RWPE1 (cell line): Measurements from ENCODE around the gene ZNF521.

Source experiments
- CTCF ChIA-PET: fragments of 350-600 bp; sonication (Branson Sonifier 250); formaldehyde crosslinking; extraction: SDS; loops from one replicate; lab custom pipeline; 2021; lab: Yijun Ruan, JAX
- POLR2A ChIA-PET: fragments of 400-600 bp; formaldehyde crosslinking; extraction: SDS; loops from one replicate; lab custom pipeline; 2020; ENCODE audit warnings: antibody characterized with exemption; ENCODE audit not compliant: low non-redundant PET; lab: Yijun Ruan, JAX
- DNase-seq: peaks from one replicate; pipeline ENCODE4 v3.0.0; 2012; ENCODE audit warnings: low spot score
- H3K27ac ChIP-seq: fragments of 450-650 bp; 2 replicates; pipeline ENCODE4 v1.5.1; 2017
- TF ChIP-seq, protein P1 (sequence below): fragments of 450-650 bp; conservative IDR thresholded peaks from 2 replicates; pipeline ENCODE4 v1.5.1; 2017; ENCODE audit warnings: low read depth, mild to moderate bottlenecking

ZNF521 gene

DNA sequence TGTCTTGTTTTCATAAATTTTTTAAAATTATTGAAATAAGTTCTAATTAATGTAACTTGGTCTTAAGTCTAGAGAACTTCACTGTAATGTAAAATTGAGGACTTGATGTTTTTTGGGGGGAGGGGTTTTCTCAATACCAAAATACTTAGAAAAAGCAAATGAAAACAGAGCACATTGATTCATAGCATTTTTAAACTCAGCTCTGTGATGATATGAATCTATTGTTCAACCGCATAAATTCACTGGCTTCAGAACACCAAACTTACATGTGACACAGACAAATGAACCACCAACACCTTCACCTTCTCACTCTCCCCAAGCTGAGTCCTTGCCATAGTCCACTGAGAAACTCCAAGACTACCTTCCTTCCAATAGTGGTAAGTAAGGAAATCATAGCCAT is 108.2 kb downstream of the ZNF521 start:
- DNase-seq, result no peak
- POLR2A ChIA-PET, result no interaction called here

DNA sequence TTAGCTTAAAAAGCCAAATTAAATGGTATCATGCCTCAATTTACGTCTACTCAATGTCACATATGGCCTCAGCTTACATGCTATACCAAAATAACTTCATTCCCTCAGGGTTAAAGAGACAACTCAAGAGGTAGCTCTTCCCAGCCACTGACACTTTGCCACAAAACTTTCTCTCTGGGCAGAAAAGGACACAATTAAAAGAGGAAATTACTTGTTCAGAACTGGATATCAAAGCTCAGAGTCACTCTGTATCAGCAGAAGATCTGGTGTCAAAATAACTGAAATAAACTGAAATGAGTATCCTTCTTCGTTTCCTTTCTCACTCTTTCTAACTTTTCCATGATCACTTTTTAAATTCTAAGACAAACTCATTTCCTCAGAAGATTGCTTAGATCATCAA is 108.7 kb downstream of the ZNF521 start:
- TF ChIP-seq, protein P1, sequence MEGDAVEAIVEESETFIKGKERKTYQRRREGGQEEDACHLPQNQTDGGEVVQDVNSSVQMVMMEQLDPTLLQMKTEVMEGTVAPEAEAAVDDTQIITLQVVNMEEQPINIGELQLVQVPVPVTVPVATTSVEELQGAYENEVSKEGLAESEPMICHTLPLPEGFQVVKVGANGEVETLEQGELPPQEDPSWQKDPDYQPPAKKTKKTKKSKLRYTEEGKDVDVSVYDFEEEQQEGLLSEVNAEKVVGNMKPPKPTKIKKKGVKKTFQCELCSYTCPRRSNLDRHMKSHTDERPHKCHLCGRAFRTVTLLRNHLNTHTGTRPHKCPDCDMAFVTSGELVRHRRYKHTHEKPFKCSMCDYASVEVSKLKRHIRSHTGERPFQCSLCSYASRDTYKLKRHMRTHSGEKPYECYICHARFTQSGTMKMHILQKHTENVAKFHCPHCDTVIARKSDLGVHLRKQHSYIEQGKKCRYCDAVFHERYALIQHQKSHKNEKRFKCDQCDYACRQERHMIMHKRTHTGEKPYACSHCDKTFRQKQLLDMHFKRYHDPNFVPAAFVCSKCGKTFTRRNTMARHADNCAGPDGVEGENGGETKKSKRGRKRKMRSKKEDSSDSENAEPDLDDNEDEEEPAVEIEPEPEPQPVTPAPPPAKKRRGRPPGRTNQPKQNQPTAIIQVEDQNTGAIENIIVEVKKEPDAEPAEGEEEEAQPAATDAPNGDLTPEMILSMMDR, result no peak
- ChIA-PET CTCF (interaction anchor here (0.6 kb wide), 1 partner anchor 700 kb away, joined by 3 read pairs; no protein-coding TSS in a partner anchor), POLR2A (no interaction called here)
- DNase-seq, result no peak
- no peak overlapping the region for H3K27ac ChIP-seq

More for the DNA sequence above, 108.2 kb downstream of the ZNF521 start:
- no peak overlapping the region for H3K27ac ChIP-seq
- CTCF ChIA-PET, result interaction anchor here (0.6 kb wide), 2 partner anchors 700 to 1030 kb away, joined by 3 read pairs; no protein-coding TSS in a partner anchor
- TF ChIP-seq, protein P1, result no peak

DNA sequence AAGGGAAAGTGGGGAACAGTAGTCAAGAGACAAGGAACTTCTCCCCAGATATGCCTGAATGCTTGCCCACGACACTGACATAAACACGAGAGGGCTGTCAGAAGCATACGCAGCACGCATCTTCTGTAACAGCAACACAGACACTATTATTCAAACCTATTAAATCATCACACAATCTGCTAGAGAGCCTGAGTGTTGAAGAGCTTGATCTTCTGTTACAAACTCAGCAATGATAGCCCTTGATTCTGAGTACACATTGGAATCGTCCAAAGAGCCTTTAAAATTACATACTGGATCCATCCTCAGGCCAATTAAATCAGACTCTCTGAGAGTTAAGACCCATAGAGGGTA is 111.6 kb downstream of the ZNF521 start:
- ChIA-PET CTCF (interaction anchor here (0.7 kb wide), 1 partner anchor 264 kb away, joined by 3 read pairs; no protein-coding TSS in a partner anchor), POLR2A (no interaction called here)
- no peak for DNase-seq
- TF ChIP-seq, protein P1, result no peak
- H3K27ac ChIP-seq, result no peak overlapping the region

DNA sequence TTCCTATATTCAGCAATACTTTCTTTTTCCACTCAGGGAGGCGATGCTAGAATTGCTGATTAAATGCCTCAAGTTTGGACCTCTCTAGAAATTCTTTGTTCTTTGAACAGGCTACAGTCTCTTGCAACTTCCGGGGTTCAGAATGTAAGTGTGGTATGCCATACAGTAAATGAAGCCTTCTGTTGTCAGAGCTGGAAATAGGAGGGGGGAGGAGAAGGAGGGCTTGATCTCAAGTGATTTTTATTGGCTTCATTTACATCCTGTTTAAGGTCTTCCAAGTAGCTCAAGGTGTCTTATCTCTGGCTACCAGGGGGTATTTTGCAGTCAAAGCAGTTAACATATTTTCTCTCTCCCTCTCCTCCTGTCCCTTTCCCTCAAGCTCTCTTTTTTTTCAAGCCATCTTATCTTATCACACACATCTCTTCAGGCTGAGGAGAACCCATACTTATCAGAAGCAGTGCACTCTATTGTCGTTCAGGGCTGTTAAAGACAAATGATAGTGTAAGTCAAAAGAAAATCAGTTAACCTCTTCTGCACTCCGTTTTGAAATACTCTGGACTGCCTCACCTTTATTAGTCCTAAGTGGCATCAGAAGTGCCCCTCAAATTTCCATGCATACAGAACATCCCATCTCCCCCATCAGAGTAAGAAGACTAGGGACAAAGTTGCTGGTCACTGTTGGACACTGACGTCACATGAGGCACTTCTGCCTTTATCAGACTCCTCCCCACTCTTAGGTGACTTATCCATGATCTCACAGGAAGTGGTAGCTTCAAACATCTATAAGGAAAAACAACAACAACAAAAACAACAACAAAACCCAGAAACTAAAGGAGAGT is 112.2 kb downstream of the ZNF521 start:
- no peak for DNase-seq
- ChIA-PET POLR2A (no interaction called here), CTCF (interaction anchor here (0.7 kb wide), 1 partner anchor 264 kb away, joined by 3 read pairs; no protein-coding TSS in a partner anchor)
- H3K27ac ChIP-seq, result no peak overlapping the region
- TF ChIP-seq, protein P1, result no peak

DNA sequence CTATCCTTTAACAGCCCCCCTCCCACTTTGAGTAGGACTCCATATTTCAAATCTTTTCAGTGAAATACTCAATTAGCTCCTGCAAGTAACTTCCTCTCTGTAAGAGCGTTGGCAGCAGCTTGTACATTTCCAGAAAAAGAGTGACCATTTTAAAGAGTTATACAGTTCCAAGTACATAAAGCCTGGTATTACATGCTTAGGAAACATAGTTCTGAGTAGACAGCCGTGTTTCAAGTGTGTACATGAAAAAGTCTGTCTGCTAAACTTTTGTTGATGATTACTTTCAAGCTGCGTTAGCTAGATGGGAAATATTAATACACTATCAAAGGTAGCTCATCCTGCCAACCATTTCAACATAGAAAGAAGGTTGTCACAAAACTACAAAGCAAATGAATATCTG is 112.8 kb downstream of the ZNF521 start:
- no peak for DNase-seq
- ChIA-PET CTCF (no interaction called here), POLR2A (no interaction called here)
- TF ChIP-seq, protein P1, result no peak
- H3K27ac ChIP-seq, result no peak overlapping the region

DNA sequence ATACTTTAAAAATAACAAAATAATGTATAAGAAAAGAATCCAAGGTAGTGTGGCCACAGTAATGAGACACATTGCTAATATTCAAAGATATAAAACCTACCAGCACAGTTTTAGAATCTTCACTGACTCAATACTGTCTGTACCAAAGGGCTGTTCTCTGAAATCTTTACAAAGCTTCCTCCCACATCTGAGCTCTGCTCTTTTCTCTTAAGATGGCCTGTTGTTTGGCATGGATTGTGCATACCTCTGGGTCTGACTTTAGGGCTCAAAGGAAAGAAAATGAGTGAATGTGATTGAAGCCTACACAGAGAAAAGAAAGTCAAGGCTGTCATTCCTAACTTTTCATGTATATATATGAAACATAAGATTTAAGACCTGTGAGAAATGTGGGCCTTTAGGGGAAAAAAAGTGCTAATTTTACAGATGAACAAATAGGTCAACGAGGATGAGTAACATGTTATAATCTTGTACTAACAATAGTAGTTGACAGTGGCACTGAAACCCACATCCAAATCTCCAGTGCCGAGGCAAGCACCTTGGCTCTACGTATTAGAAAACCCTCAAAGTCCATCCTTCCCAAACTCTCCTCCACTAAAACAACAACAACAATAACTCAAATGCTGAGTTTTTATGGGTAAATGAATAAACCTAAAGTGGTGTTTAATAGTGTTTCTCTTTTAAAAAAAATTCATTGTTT is 114.2 kb downstream of the ZNF521 start:
- TF ChIP-seq, protein P1, result no peak
- POLR2A ChIA-PET, result no interaction called here
- H3K27ac ChIP-seq, result no peak overlapping the region
- no peak for DNase-seq
- CTCF ChIA-PET, result interaction anchor here (0.7 kb wide), 1 partner anchor 21 kb away, joined by 3 read pairs; no protein-coding TSS in a partner anchor
